GM12878 (cell line): ENCODE data around the gene NHERF1. TPM values are rescaled to one million over a fixed set of nuclear protein-coding genes. Genes with fewer than 3 reads are reported as not detected.

Experiments
- ATAC-seq: fragments of 200-7000 bp; cut with Tn5 transposase; 3 replicates; pipeline ENCODE4 v1.9.1; 2020; ENCODE audit warnings: mild to moderate bottlenecking, moderate library complexity
- BruUV-seq: library from RNA; stranded (reverse); fragments of 400-500 nt; replicated peaks from 2 replicates; lab custom pipeline; 2021; lab: Mats Ljungman, UMichigan
- CTCF ChIA-PET: fragments of 300-600 bp; sonication (Branson Sonifier 250); formaldehyde crosslinking; extraction: SDS; loops from one replicate; lab custom pipeline; 2021; ENCODE audit warnings: inconsistent platforms; lab: Yijun Ruan, JAX
- POLR2A ChIA-PET: fragments of 350-600 bp; formaldehyde crosslinking; extraction: SDS; loops from one replicate; lab custom pipeline; 2021; ENCODE audit warnings: inconsistent platforms; lab: Charles Lee
- RAD21 ChIA-PET: fragments of 300-600 bp; sonication (Branson Sonifier 250); formaldehyde crosslinking; loops from one replicate; lab custom pipeline; 2023; ENCODE audit warnings: antibody characterized with exemption; ENCODE audit not compliant: unreplicated experiment; lab: Charles Lee
- SMC1A ChIA-PET: fragments of 300-600 bp; sonication (Branson Sonifier 250); formaldehyde crosslinking; loops from one replicate; lab custom pipeline; 2023; ENCODE audit not compliant: unreplicated experiment, uncharacterized antibody; lab: Charles Lee
- DNase-seq: peaks from one replicate; pipeline ENCODE4 v3.0.0-alpha.2; 2011; ENCODE audit warnings: low read depth, low spot score
- FAIRE-seq: peaks from 3 replicates; lab custom pipeline; 2011; peaks lifted over from hg19 to GRCh38; lab: Jason Lieb, UNC
- H2AFZ ChIP-seq: 2 replicates; pipeline ENCODE4 v1.6.0; 2011; ENCODE audit warnings: low read depth, low read length, control low read depth; ENCODE audit not compliant: control insufficient read depth
- H3K27ac ChIP-seq: 2 replicates; pipeline ENCODE4 v1.5.1; 2011; ENCODE audit warnings: control low read depth; ENCODE audit not compliant: control insufficient read depth, insufficient read depth
- H3K27me3 ChIP-seq, 2 experiments: replicated peaks in 1 of 2; 2 replicates each; pipeline versions ENCODE4 v1.6.0 to v1.6.1; 2011; ENCODE audit warnings: low read length in 1 of 2; ENCODE audit not compliant: control insufficient read depth in 2 of 2, insufficient read depth in 2 of 2
- H3K36me3 ChIP-seq, 2 experiments: 2 replicates each; pipeline ENCODE4 v1.5.1; 2011; ENCODE audit warnings: low read length in 1 of 2; ENCODE audit not compliant: control insufficient read depth in 2 of 2, insufficient read depth in 2 of 2
- H3K4me1 ChIP-seq: 2 replicates; pipeline ENCODE4 v1.6.1; 2011; ENCODE audit warnings: mild to moderate bottlenecking, low read length, moderate library complexity, mixed read lengths; ENCODE audit not compliant: control insufficient read depth, insufficient read depth
- H3K4me2 ChIP-seq: 2 replicates; pipeline ENCODE4 v1.6.0; 2011; ENCODE audit warnings: control low read depth; ENCODE audit not compliant: control insufficient read depth, insufficient read depth
- H3K4me3 ChIP-seq: fragments of 200-600 bp; sonication (generic); 2 replicates; pipeline ENCODE4 v1.5.1; 2016
- H3K79me2 ChIP-seq: 2 replicates; pipeline ENCODE4 v1.6.0; 2011; ENCODE audit warnings: low read length; ENCODE audit not compliant: control insufficient read depth, insufficient read depth
- H3K9ac ChIP-seq: 2 replicates; pipeline ENCODE4 v1.8.0; 2011; ENCODE audit warnings: low read length, control low read depth, mixed read lengths; ENCODE audit not compliant: control insufficient read depth, insufficient read depth
- H3K9me3 ChIP-seq: replicated peaks from 3 replicates; pipeline ENCODE4 v1.5.1; 2011; ENCODE audit warnings: mild to moderate bottlenecking, low read length; ENCODE audit not compliant: control insufficient read depth, insufficient read depth
- H4K20me1 ChIP-seq: 2 replicates; pipeline ENCODE4 v1.6.0; 2011; ENCODE audit not compliant: control insufficient read depth, insufficient read depth
- POLR2A ChIP-seq: IDR thresholded peaks from 2 replicates; pipeline ENCODE4 v1.6.1; 2011; ENCODE audit warnings: low read depth, mild to moderate bottlenecking, low read length
- ZBTB11 ChIP-seq: fragments of 450-650 bp; formaldehyde crosslinking; IDR thresholded peaks from 2 replicates; pipeline ENCODE4 v1.5.0; 2022; ENCODE audit warnings: mild to moderate bottlenecking, missing genetic modification characterization
- WGBS: methylation state at CpG from one replicate; pipeline ENCODE4 v1.1.6; 2016; ENCODE audit warnings: low lambda C conversion rate; ENCODE audit not compliant: insufficient replicate concordance, insufficient coverage; ENCODE audit errors: missing lambda C conversion rate; 5-methylcytosine and 5-hydroxymethylcytosine counted together
- in situ Hi-C: fragments of 300-500 bp; cut with MboI; formaldehyde crosslinking; loops from 9 replicates; pipeline ENCODE4 v1.14.3; 2018; ENCODE audit warnings: mixed read lengths
- intact Hi-C: fragments of 100-400 bp; cut with micrococcal nuclease; formaldehyde crosslinking; loops from one replicate; pipeline ENCODE4 v1.14.2; 2022; ENCODE audit not compliant: unreplicated experiment
- polyA plus RNA-seq, 11 experiments: library from polyadenylated mRNA; depleted of rRNA in 4 of 11; unstranded in 6 of 11; stranded (reverse) in 5 of 11; fragments of >200 nt; fragmentation: Nextera tagmentation in 4 of 11; fragmentation: Illumina TruSeq in 1 of 11; extraction: Ambion mirVana in 4 of 11; extraction: Trizol in 1 of 11; gene quantifications; 1 replicate in 1 of 11; 2 replicates in 10 of 11; pipeline versions ENCODE4 v1.2.1 to v1.2.3, GENCODE V29; 2011 to 2016; ENCODE audit warnings: inconsistent platforms in 2 of 11, missing spikeins in 2 of 11, low read depth in 1 of 11
- total RNA-seq, 4 experiments: library from RNA; depleted of rRNA in 3 of 4; stranded (reverse); fragments of >200 nt in 3 of 4; fragmentation: Illumina TruSeq in 1 of 4; extraction: Trizol in 1 of 4; gene quantifications; 2 replicates each; pipeline versions ENCODE4 v1.2.1 to v1.2.3, GENCODE V29; 2013 to 2021

NHERF1 gene
- total and polyA plus RNA-seq, 10 of the 15 experiments (the other 5 are each of a cell fraction or from before 2014, with no cell fraction given) = 13.4 to 61.6 (median 39.0) TPM

- intact Hi-C loops (no loop called here), in situ Hi-C loops (no loop called here)
- Histone ChIP-seq H4K20me1 (no peaks in the 10 kb centered on the region), H2AFZ (no peak overlapping the region), H3K27me3 (no peaks in the 10 kb centered on the region), H3K36me3 (peaks cover 26 to 37% of the 10 kb centered on the region in 2 experiments), H3K4me3 (no peak overlapping the region), H3K9me3 (no peaks in the 10 kb centered on the region), H3K79me2 (no peaks in the 10 kb centered on the region), H3K27ac (no peak overlapping the region), H3K4me1 (no peaks in the 10 kb centered on the region), H3K4me2 (no peak overlapping the region), H3K9ac (no peak overlapping the region)
- ChIA-PET POLR2A (no interaction called here), RAD21 (interaction anchor here (1.4 to 3.8 kb wide), 2 partner anchors 23 to 111 kb away, joined by 6 to 30 read pairs; no protein-coding TSS in a partner anchor), SMC1A (no interaction called here), CTCF (interaction anchor here (1.0 to 7.0 kb wide), 4 partner anchors 8 to 111 kb away, joined by 4 to 60 read pairs (median 14); no protein-coding TSS in a partner anchor)
- DNase-seq (no peak), ATAC-seq (no peak), FAIRE-seq (no peak)
- TSS peak; percentile 74 for BruUV-seq
- 89% methylated on average over 7 of the region's 7 CpGs for WGBS
- TF ChIP-seq ZBTB11 (CRISPR knock-in tag) (no peak), POLR2A (peak; percentile 12; the same call in 1 of the 2 replicates)
Observed at GRCh38 chr17:74768763-74769114, 20.3 kb downstream of the NHERF1 start.
